AG10803 (cell line): ENCODE data around the gene MYL5.

Experiments used
- DNase-seq: peaks from one replicate; pipeline ENCODE4 v3.0.0; 2010; ENCODE audit warnings: low read depth
- H3K4me3 ChIP-seq: 2 replicates; pipeline ENCODE4 v1.5.1; 2011; ENCODE audit warnings: mild to moderate bottlenecking, low read length, control low read depth
- TF ChIP-seq, protein P1 (sequence below): conservative IDR thresholded peaks from 2 replicates; pipeline ENCODE4 v1.5.1; 2011; ENCODE audit warnings: mild to moderate bottlenecking, low read length, control low read depth, inconsistent platforms

MYL5 gene

DNA sequence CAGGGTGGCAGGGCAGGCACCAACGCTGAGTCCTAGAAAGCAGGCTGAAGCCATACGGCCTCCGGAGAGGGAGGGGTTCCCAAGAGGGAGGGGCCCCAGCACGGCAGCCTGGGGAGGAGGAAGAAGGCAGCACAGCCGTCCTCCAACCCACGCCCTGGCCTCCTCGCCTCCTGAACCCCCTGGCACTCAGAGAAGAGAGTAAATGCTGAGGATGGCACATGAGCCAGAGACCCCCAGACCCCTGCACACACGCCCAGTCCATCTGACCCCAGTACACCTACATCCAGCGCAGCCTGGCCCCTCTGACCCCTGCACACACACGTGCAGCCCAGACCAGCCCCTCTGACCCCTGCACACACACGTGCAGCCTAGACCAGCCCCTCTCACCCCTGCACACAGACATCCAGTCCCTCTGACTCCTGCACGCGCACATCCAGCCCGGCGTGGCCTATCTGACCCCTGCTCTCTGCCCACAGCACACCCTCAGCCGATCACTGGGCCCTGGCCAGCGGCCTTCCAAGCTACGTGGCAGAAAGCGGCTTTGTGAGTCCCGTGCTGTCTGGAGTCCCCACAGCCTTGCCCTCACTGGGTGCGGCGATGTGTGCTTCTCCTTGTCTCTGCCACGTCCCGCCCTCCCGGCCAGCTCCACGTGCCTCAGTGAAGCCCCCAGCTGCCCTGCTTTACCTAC lies 18.7 kb upstream of the MYL5 start:
- TF ChIP-seq, protein P1, sequence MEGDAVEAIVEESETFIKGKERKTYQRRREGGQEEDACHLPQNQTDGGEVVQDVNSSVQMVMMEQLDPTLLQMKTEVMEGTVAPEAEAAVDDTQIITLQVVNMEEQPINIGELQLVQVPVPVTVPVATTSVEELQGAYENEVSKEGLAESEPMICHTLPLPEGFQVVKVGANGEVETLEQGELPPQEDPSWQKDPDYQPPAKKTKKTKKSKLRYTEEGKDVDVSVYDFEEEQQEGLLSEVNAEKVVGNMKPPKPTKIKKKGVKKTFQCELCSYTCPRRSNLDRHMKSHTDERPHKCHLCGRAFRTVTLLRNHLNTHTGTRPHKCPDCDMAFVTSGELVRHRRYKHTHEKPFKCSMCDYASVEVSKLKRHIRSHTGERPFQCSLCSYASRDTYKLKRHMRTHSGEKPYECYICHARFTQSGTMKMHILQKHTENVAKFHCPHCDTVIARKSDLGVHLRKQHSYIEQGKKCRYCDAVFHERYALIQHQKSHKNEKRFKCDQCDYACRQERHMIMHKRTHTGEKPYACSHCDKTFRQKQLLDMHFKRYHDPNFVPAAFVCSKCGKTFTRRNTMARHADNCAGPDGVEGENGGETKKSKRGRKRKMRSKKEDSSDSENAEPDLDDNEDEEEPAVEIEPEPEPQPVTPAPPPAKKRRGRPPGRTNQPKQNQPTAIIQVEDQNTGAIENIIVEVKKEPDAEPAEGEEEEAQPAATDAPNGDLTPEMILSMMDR: no peak
- no peak for DNase-seq

DNA sequence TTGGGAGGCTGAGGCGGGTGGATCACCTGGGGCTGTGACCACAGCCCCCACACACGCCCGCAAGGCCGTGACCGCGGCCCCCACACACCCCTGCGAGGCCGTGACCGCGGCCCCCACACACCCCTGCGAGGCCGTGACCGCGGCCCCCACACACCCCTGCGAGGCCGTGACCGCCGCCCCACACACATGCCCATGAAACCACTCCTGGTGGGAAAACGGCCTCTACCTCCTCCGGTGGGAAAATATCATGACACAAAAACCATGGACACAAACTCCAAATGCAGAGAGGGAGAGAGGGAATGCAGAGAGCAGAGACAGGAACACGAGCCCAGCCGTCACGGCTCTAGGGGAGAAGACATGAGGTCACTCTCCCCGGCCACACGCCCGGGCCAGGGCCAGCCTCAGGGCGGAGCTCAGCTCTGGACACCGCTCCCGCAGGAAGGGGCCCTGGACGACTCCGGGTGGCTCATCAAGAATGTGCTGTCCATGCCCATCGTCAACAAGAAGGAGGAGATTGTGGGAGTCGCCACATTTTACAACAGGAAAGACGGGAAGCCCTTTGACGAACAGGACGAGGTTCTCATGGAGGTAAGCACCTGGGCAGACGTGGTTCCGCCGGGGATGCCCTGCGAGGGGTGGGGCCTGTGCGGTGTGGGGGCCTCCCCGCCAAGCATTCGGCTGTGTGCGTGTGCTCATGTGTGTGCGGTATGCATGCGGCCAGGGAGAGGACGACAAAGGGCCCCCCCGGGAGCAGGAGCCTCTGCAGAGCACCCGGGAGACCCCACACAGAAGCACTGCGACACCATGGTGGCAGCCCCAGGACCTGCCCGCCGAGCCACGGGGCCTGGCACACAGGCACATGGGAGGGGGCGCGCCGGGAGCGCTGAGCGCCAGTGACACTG lies 17.7 kb upstream of the MYL5 start:
- TF ChIP-seq, protein P1: no peak
- no peak for DNase-seq
- H3K4me3 ChIP-seq: no peak overlapping the region

More for the DNA sequence above, 18.7 kb upstream of the MYL5 start:
- H3K4me3 ChIP-seq: no peak overlapping the region

DNA sequence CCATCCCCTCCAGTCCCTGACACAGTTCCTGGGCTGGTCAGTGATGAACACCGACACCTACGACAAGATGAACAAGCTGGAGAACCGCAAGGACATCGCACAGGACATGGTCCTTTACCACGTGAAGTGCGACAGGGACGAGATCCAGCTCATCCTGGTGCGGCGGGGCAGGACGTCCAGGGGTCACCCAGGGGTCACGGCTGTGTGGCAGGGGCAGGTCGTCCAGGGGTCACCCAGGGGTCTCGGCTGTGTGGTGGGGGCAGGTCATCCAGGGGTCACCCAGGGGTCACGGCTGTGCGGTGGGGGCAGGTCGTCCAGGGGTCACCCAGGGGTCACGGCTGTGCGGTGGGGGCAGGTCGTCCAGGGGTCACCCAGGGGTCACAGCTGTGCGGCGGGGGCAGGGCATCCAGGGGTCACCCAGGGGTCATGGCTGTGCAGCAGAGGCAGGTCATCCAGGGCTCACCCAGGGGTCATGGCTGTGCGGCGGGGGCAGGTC lies 17.0 kb upstream of the MYL5 start:
- no peak overlapping the region for H3K4me3 ChIP-seq
- DNase-seq: no peak
- TF ChIP-seq, protein P1: no peak

DNA sequence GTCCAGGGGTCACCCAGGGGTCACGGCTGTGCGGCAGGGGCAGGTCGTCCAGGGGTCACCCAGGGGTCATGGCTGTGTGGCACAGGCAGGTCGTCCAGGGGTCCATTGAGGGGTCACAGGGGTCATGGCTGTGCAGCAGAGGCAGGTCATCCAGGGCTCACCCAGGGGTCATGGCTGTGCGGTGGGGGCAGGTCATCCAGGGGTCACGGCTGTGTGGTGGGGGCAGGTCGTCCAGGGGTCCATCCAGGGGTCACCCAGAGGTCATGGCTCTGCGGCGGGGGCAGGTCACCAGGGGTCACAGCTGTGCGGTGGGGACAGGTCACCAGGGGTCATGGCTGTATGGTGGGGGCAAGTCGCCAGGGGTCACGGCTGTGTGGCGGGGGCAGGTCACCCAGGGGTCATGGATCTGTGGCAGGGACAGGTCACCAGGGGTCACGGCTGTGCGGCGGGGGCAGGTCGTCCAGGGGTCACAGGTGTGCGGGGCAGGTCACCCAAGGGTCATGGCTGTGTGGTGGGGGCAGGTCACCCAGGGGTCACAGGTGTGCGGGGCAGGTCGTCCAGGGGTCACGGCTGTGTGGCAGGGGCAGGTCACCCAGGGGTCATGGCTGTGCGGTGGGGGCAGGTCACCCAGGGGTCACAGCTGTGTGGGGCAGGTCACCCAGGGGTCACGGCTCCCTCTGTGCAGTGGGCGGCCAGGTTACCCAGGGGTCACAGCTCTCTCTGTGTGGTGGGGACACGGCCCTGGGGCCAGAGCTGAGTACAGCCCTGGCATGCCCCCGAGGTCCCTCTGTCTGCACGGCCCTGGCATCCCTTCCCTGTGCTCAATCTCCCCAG lies 16.3 kb upstream of the MYL5 start:
- TF ChIP-seq, protein P1: no peak
- H3K4me3 ChIP-seq: no peak overlapping the region
- DNase-seq: no peak

DNA sequence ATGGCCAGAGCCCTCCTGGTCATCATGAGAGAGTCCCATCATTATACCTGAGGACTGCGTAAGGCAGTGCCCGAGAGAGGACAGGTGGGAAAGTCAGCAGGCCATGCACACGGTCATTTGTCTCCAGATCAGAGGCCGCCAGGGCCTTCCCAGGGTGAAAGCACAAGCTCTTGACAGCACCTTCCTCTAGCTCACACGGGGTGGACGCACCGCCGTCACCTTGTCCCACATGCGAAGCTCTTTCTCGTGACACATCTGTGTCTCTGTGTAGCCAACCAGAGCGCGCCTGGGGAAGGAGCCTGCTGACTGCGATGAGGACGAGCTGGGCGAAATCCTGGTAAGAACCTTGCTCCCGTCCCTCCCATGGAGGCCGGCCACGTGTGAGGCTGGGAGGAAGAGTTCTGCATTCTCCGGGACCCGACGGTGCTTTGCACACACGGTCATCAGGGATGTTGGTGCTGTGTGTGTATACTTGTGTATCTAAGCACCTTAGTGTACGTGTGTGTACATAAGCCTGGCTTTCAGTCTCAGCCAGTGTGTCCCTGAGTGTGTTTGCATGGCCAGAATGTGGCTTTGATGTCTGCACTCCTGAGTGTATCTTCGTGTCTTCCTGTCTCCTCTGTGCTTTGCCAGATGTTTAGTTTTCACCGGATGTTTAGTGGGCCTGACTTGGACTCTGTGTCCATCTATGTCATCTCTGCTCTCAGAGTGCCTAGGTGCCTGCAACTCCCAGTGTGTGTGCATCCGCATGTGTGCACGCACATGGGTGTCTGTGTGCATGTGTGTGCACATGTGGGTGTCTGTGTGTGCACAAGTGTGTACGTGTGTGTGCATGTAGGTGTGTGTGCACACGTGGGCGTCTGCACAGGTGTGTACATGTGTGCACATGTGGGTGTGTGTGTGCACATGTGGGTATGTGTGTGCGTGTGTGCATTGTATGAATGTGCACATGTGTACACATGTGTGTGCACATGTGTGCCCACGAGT lies 15.4 kb upstream of the MYL5 start:
- no peak for DNase-seq
- H3K4me3 ChIP-seq: no peak overlapping the region
- TF ChIP-seq, protein P1: no peak

DNA sequence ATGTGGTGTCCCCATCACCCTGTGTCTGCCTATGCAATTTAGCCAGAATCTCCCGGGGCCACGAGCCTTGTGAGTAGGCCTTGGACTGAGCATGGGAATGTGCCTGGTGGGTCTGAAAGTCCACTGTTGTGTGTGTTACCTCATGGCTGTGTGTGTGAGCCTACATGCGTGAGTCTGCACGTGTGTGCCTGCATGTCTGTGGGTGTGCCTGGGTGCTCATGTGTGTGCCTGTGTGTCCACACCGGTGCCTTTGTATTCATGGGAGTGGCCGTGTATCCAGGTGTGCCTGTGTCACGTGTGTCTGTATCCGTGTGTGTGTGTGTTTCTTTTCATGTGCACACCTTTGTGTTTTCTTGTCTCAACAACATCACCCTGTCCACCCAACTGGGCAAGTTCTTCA lies 14.5 kb upstream of the MYL5 start:
- no peak for DNase-seq
- TF ChIP-seq, protein P1: no peak
- no peak overlapping the region for H3K4me3 ChIP-seq
